HepG2 (cell line): Measurements from ENCODE around the gene SORBS2. TPM values are rescaled to one million over a fixed set of nuclear protein-coding genes. Genes with fewer than 3 reads are reported as not detected.
A peak's percentile ranks its signal among the peaks of the same experiment; 100 is the strongest.

Source experiments
- ATAC-seq: fragments of 200-7000 bp; cut with Tn5 transposase; 3 replicates; pipeline ENCODE4 v1.9.1; 2020; ENCODE audit warnings: mild to moderate bottlenecking, moderate library complexity
- Bru-seq: library from RNA; stranded (reverse); fragments of 400-500 nt; gene quantifications from one replicate; lab custom pipeline; 2021; lab: Mats Ljungman, UMichigan
- BruChase-seq, 2 experiments: library from RNA; stranded (reverse); fragments of 400-500 nt; gene quantifications; one replicate each; lab custom pipeline; 2021; lab: Mats Ljungman, UMichigan
- BruUV-seq: library from RNA; stranded (reverse); fragments of 400-500 nt; replicated peaks from 2 replicates; lab custom pipeline; 2021; lab: Mats Ljungman, UMichigan
- CTCF ChIA-PET: fragments of 300-600 bp; formaldehyde crosslinking; extraction: SDS; loops from one replicate; lab custom pipeline; 2021; ENCODE audit warnings: low total read pairs, inconsistent platforms, low intra/inter-chr PET ratio; lab: Yijun Ruan, JAX
- POLR2A ChIA-PET: fragments of 350-600 bp; sonication (Branson Sonifier 250); formaldehyde crosslinking; loops from one replicate; lab custom pipeline; 2020; ENCODE audit warnings: antibody characterized with exemption, inconsistent platforms; lab: Yijun Ruan, JAX
- DNase-seq: peaks from one replicate; pipeline ENCODE4 v3.0.0-alpha.2; 2015; ENCODE audit warnings: low spot score
- FAIRE-seq: peaks from 3 replicates; lab custom pipeline; 2011; peaks lifted over from hg19 to GRCh38; lab: Jason Lieb, UNC
- H2AFZ ChIP-seq: one replicate; pipeline ENCODE4 v1.6.1; 2011; ENCODE audit warnings: low read length, inconsistent platforms
- H3K27ac ChIP-seq: fragments of 300-600 bp; 3 replicates; pipeline ENCODE4 v1.8.0; 2011; ENCODE audit warnings: mixed run types, mild to moderate bottlenecking, mixed read lengths, low read length, inconsistent platforms; ENCODE audit not compliant: insufficient read depth; ENCODE audit errors: extremely low read length
- H3K27me3 ChIP-seq, 2 experiments: fragments of 200-600 bp in 1 of 2; 2 replicates in 1 of 2; 3 replicates in 1 of 2; pipeline versions ENCODE4 v1.6.0 to v1.8.0; 2011; ENCODE audit warnings: low read length in 2 of 2, mild to moderate bottlenecking in 2 of 2, moderate library complexity in 2 of 2, inconsistent platforms in 1 of 2; ENCODE audit not compliant: insufficient read depth in 2 of 2, control insufficient read depth in 1 of 2
- H3K36me3 ChIP-seq, 2 experiments: fragments of 200-600 bp in 1 of 2; replicated peaks in 1 of 2; 2 replicates in 1 of 2; 3 replicates in 1 of 2; pipeline versions ENCODE4 v1.5.1 to v1.8.0; 2011; ENCODE audit warnings: low read length in 2 of 2, inconsistent platforms in 1 of 2; ENCODE audit not compliant: insufficient read depth in 2 of 2, control insufficient read depth in 1 of 2
- H3K4me1 ChIP-seq: 2 replicates; pipeline ENCODE4 v1.5.1; 2012; ENCODE audit warnings: low read length, inconsistent platforms; ENCODE audit not compliant: insufficient read depth
- H3K4me2 ChIP-seq: 2 replicates; pipeline ENCODE4 v1.6.0; 2011; ENCODE audit warnings: low read depth, low read length, inconsistent platforms
- H3K4me3 ChIP-seq, 3 experiments: fragments of 200-600 bp in 1 of 3; sonication (generic), shearing (Covaris generic) in 1 of 3; replicated peaks in 1 of 3; 2 replicates each; pipeline ENCODE4 v1.5.1; 2011 to 2016; ENCODE audit warnings: low read length in 3 of 3, inconsistent platforms in 2 of 3, low read depth in 2 of 3, mild to moderate bottlenecking in 2 of 3, control low read depth in 1 of 3, mixed read lengths in 1 of 3; ENCODE audit not compliant: insufficient read depth in 1 of 3
- H3K79me2 ChIP-seq: one replicate; pipeline ENCODE4 v1.6.1; 2011; ENCODE audit warnings: low read length, inconsistent platforms; ENCODE audit not compliant: insufficient read depth
- H3K9ac ChIP-seq: 2 replicates; pipeline ENCODE4 v1.6.0; 2011; ENCODE audit warnings: mild to moderate bottlenecking, low read depth, low read length, inconsistent platforms; ENCODE audit not compliant: insufficient read depth
- H3K9me3 ChIP-seq: 2 replicates; pipeline ENCODE4 v1.5.1; 2012; ENCODE audit warnings: mild to moderate bottlenecking, low read length
- H4K20me1 ChIP-seq: 2 replicates; pipeline ENCODE4 v1.6.0; 2011; ENCODE audit warnings: inconsistent platforms, mild to moderate bottlenecking, low read length, moderate library complexity; ENCODE audit not compliant: insufficient read depth
- FOXO1 ChIP-seq: sonication (generic); formaldehyde crosslinking; IDR thresholded peaks from 2 replicates; pipeline ENCODE4 v1.4.0; 2020; ENCODE audit warnings: missing genetic modification reagents
- POLR2G ChIP-seq: fragments of 200-400 bp; formaldehyde crosslinking; IDR thresholded peaks from 2 replicates; pipeline ENCODE4 v1.6.1; 2018; ENCODE audit warnings: mild to moderate bottlenecking, low read depth, low read length, moderate library complexity
- RXRA ChIP-seq: sonication (generic); formaldehyde crosslinking; IDR thresholded peaks from 2 replicates; pipeline ENCODE4 v1.5.1; 2020; ENCODE audit warnings: missing genetic modification reagents
- TGIF2 ChIP-seq: IDR thresholded peaks from 2 replicates; pipeline ENCODE4 v1.6.1; 2016; ENCODE audit warnings: control low read depth, missing compliant biosample characterization
- ZNF678 ChIP-seq: sonication (generic); formaldehyde crosslinking; IDR thresholded peaks from 2 replicates; pipeline ENCODE4 v1.4.0; 2020; ENCODE audit warnings: mild to moderate bottlenecking, missing genetic modification reagents
- WGBS: methylation state at CpG from one replicate; pipeline ENCODE4 v1.1.6; 2017; ENCODE audit warnings: low lambda C conversion rate; 5-methylcytosine and 5-hydroxymethylcytosine counted together
- in situ Hi-C: cut with HindIII; loops from 2 replicates; pipeline ENCODE4 v1.10.0; 2017; ENCODE audit warnings: low pct_unique_long_range_greater_than_20kb; ENCODE audit not compliant: extremely low pct_ligation_motif_present
- intact Hi-C: fragments of 100-400 bp; cut with micrococcal nuclease; formaldehyde crosslinking; loops from one replicate; pipeline ENCODE4 v1.10.0; 2022; ENCODE audit not compliant: unreplicated experiment
- long read RNA-seq, 2 experiments: library from RNA in 1 of 2; library from polyadenylated mRNA in 1 of 2; stranded (forward) in 1 of 2; unstranded in 1 of 2; transcript quantifications; one replicate each; pipeline ENCODE4 v2.0.0, GENCODE V29; 2019 to 2022
- polyA minus RNA-seq, 3 experiments: library from RNA; depleted of rRNA, polyadenylated mRNA; stranded (reverse); fragments of >200 nt; gene quantifications; 2 replicates each; pipeline ENCODE4 v1.2.3, GENCODE V29; 2011; ENCODE audit warnings: low replicate concordance in 1 of 3
- polyA plus RNA-seq, 8 experiments: library from polyadenylated mRNA; depleted of rRNA in 3 of 8; stranded (reverse) in 7 of 8; unstranded in 1 of 8; fragments of >200 nt; fragmentation: Illumina TruSeq in 4 of 8; extraction: Trizol in 4 of 8; gene quantifications; 2 replicates each; pipeline versions ENCODE4 v1.2.1 to v1.2.3, GENCODE V29; 2011 to 2016; ENCODE audit warnings: low read depth in 4 of 8, missing spikeins in 1 of 8, mixed read lengths in 1 of 8; ENCODE audit not compliant: insufficient read depth in 1 of 8
- total RNA-seq, 5 experiments: library from RNA; depleted of rRNA; stranded (reverse); fragments of >200 nt; fragmentation: Illumina TruSeq; extraction: Trizol; gene quantifications; 2 replicates each; pipeline ENCODE4 v1.2.3, GENCODE V29; 2016; ENCODE audit warnings: low read depth in 1 of 5
- TF ChIP-seq, protein P1 (sequence below): sonication (generic); formaldehyde crosslinking; IDR thresholded peaks from 2 replicates; pipeline ENCODE4 v1.4.0; 2020; ENCODE audit warnings: missing genetic modification reagents
- TF ChIP-seq, protein P2 (sequence below): sonication (generic); formaldehyde crosslinking; IDR thresholded peaks from 2 replicates; pipeline ENCODE4 v1.8.1; 2023; ENCODE audit warnings: mild to moderate bottlenecking, missing genetic modification reagents

SORBS2 gene, protein sequence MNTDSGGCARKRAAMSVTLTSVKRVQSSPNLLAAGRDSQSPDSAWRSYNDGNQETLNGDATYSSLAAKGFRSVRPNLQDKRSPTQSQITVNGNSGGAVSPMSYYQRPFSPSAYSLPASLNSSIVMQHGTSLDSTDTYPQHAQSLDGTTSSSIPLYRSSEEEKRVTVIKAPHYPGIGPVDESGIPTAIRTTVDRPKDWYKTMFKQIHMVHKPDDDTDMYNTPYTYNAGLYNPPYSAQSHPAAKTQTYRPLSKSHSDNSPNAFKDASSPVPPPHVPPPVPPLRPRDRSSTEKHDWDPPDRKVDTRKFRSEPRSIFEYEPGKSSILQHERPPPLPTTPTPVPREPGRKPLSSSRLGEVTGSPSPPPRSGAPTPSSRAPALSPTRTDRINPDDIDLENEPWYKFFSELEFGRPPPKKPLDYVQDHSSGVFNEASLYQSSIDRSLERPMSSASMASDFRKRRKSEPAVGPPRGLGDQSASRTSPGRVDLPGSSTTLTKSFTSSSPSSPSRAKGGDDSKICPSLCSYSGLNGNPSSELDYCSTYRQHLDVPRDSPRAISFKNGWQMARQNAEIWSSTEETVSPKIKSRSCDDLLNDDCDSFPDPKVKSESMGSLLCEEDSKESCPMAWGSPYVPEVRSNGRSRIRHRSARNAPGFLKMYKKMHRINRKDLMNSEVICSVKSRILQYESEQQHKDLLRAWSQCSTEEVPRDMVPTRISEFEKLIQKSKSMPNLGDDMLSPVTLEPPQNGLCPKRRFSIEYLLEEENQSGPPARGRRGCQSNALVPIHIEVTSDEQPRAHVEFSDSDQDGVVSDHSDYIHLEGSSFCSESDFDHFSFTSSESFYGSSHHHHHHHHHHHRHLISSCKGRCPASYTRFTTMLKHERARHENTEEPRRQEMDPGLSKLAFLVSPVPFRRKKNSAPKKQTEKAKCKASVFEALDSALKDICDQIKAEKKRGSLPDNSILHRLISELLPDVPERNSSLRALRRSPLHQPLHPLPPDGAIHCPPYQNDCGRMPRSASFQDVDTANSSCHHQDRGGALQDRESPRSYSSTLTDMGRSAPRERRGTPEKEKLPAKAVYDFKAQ (N-terminal part only)
- total RNA-seq (2016; rRNA removed; fragmentation: Illumina TruSeq; extraction: Trizol) (25.0 and 29.0 TPM in 2 replicates), polyA plus RNA-seq (2011; rRNA removed) (55.9 and 80.5 TPM in 2 replicates), polyA minus RNA-seq (2011; rRNA and poly(A)+ RNA removed; ENCODE audit: low replicate concordance) (11.3 and 137 TPM in 2 replicates), Bru-seq, nascent RNA (percentile 77 among the genes with signal in this experiment), BruChase-seq, experiment 1, labeled RNA remaining after a 6-hour chase (percentile 54 among the genes with signal in this experiment), BruChase-seq, experiment 2, labeled RNA remaining after a 2-hour chase (percentile 66 among the genes with signal in this experiment)
- 7.2 and 7.3 TPM in 2 replicates for total RNA-seq (2016; cell fraction: cytosol; rRNA removed; fragmentation: Illumina TruSeq; extraction: Trizol; ENCODE audit: low read depth)
- 26.0 and 26.2 TPM in 2 replicates for total RNA-seq (2016; cell fraction: insoluble cytoplasmic fraction; rRNA removed; fragmentation: Illumina TruSeq; extraction: Trizol)
- total RNA-seq (2016; cell fraction: membrane; rRNA removed; fragmentation: Illumina TruSeq; extraction: Trizol): 12.8 and 16.4 TPM in 2 replicates
- 62.8 and 62.9 TPM in 2 replicates for total RNA-seq (2016; cell fraction: nucleus; rRNA removed; fragmentation: Illumina TruSeq; extraction: Trizol)
- 38.4 and 48.7 TPM in 2 replicates for polyA plus RNA-seq (2011; cell fraction: cytosol; rRNA removed)
- polyA plus RNA-seq (2011; cell fraction: nucleus; rRNA removed): 61.7 and 83.9 TPM in 2 replicates
- polyA plus RNA-seq (2012): 34.7 and 45.4 TPM in 2 replicates
- 1.7 and 2.6 TPM in 2 replicates for polyA plus RNA-seq (2016; cell fraction: cytosol; fragmentation: Illumina TruSeq; extraction: Trizol; ENCODE audit: low read depth)
- polyA plus RNA-seq (2016; cell fraction: insoluble cytoplasmic fraction; fragmentation: Illumina TruSeq; extraction: Trizol; ENCODE audit: low read depth): 29.6 and 32.7 TPM in 2 replicates
- polyA plus RNA-seq (2016; cell fraction: membrane; fragmentation: Illumina TruSeq; extraction: Trizol; ENCODE audit: low read depth): 9.9 and 11.6 TPM in 2 replicates
- polyA plus RNA-seq (2016; cell fraction: nucleus; fragmentation: Illumina TruSeq; extraction: Trizol; ENCODE audit: insufficient read depth, low read depth): 27.2 and 29.5 TPM in 2 replicates
- 39.1 and 42.7 TPM in 2 replicates for polyA minus RNA-seq (2011; cell fraction: cytosol; rRNA and poly(A)+ RNA removed)
- polyA minus RNA-seq (2011; cell fraction: nucleus; rRNA and poly(A)+ RNA removed): 166 and 180 TPM in 2 replicates
- long read RNA-seq, experiment 1, partial matches to known transcripts: 2 of 15 reads
- long read RNA-seq, experiment 1, other reads (novel, unspliced or antisense): 13 of 15 reads
- long read RNA-seq, experiment 2, partial matches to known transcripts: 3 of 23 reads
- long read RNA-seq, experiment 2, other reads (novel, unspliced or antisense): 19 of 23 reads

DNA sequence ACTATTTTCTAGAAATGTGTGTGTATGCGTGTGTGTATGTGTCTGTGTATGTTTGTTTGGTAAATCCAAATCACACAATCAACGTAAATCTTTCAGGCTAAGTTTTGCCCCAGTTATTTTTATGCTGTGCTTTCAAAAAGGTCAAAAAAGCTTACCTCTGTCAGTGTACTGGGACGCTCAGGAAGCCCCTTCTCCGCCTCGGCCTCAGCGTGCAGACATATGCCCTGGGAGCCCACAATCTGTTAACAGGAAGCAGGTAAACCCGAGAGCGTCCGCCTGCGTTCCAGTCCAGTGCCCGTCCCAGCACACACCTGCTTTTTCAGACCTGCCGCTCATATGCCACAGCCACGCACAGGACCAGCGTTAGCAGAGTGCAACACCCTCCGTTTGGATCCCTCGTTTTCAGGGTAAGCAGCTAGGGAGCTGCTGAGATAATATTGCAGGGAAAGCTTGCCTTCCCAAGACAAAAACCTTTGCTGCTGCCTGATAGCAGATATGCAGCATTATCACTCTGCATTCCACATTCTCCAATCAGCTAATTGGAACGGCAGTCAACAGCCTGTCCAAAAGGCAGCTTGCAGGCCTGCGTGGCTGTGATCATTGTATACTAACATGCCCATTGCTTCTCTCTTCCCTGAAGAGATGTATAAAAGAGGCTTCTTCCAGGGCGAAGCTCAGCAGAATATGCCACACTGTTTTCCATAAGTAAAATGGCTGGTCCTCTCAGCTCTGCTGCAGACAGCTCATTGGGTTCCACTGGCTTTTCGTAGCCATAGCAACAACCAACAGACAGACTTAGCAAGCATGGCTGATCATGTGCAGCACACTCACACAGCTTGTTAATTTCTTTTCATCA is at the start of gene SORBS2:
Gene SORBS2, minus strand, starts transcription at position 686 of the 856 bp plus-strand sequence. CDS start 121,623 bp downstream, outside the sequence.
- BruUV-seq: TSS peak; percentile 90
- ChIA-PET CTCF (no interaction called here), POLR2A (interaction anchor here (1.0 to 4.3 kb wide), 10 partner anchors 19 to 171 kb away, joined by 3 to 64 read pairs (median 4); no protein-coding TSS in a partner anchor)
- Histone ChIP-seq H3K27me3 (no peaks in the 10 kb centered on the region; a peak in 1 of 5 replicates), H3K27ac (peak within 1 kb of the TSS; percentile 97), H3K79me2 (peaks cover 37% of the 10 kb centered on the region), H2AFZ (peak within 1 kb of the TSS; percentile 31), H4K20me1 (no peaks in the 10 kb centered on the region), H3K9ac (peak within 1 kb of the TSS; percentile 83), H3K36me3 (no peaks in the 10 kb centered on the region), H3K9me3 (no peaks in the 10 kb centered on the region), H3K4me3 (peak within 1 kb of the TSS; percentile 60 to 82 (median 82)), H3K4me1 (peaks cover 46% of the 10 kb centered on the region), H3K4me2 (peak within 1 kb of the TSS; percentile 94)
- ATAC-seq (peak; percentile 72), DNase-seq (peak; percentile 81), FAIRE-seq (peak; percentile 74)
- intact Hi-C loops: loop anchor here (1.0 to 10.0 kb wide), 6 partner anchors 25 to 210 kb away; no protein-coding TSS in a partner anchor
- WGBS: 0% methylated on average over 11 of the region's 20 CpGs
- in situ Hi-C loops: no loop called here
- peak; percentile 54; the same call in 1 of the 2 replicates for TF ChIP-seq TGIF2
- TF ChIP-seq, protein P1, sequence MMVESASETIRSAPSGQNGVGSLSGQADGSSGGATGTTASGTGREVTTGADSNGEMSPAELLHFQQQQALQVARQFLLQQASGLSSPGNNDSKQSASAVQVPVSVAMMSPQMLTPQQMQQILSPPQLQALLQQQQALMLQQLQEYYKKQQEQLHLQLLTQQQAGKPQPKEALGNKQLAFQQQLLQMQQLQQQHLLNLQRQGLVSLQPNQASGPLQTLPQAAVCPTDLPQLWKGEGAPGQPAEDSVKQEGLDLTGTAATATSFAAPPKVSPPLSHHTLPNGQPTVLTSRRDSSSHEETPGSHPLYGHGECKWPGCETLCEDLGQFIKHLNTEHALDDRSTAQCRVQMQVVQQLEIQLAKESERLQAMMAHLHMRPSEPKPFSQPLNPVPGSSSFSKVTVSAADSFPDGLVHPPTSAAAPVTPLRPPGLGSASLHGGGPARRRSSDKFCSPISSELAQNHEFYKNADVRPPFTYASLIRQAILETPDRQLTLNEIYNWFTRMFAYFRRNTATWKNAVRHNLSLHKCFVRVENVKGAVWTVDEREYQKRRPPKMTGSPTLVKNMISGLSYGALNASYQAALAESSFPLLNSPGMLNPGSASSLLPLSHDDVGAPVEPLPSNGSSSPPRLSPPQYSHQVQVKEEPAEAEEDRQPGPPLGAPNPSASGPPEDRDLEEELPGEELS (CRISPR knock-in tag): peak; percentile 41; the same call in 1 of the 2 replicates
- TF ChIP-seq ZNF678: no peak
- TF ChIP-seq, protein P2, sequence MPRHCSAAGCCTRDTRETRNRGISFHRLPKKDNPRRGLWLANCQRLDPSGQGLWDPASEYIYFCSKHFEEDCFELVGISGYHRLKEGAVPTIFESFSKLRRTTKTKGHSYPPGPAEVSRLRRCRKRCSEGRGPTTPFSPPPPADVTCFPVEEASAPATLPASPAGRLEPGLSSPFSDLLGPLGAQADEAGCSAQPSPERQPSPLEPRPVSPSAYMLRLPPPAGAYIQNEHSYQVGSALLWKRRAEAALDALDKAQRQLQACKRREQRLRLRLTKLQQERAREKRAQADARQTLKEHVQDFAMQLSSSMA (CRISPR knock-in tag): 0 out of 2 replicates have a peak, but pooled peaks have one; percentile 62
- peak; percentile 54 for TF ChIP-seq POLR2G
- TF ChIP-seq RXRA: peak; percentile 41
- TF ChIP-seq FOXO1: peak; percentile 14; the same call in 1 of the 2 replicates
